GM15510 (cell line): Measurements from ENCODE around the gene OPA3.

Experiments used
- POLR2A ChIP-seq: IDR thresholded peaks from 3 replicates; pipeline ENCODE4 v1.6.1; 2011; ENCODE audit warnings: borderline replicate concordance; ENCODE audit not compliant: insufficient read length; ENCODE audit errors: extremely low read depth

The OPA3 gene

DNA sequence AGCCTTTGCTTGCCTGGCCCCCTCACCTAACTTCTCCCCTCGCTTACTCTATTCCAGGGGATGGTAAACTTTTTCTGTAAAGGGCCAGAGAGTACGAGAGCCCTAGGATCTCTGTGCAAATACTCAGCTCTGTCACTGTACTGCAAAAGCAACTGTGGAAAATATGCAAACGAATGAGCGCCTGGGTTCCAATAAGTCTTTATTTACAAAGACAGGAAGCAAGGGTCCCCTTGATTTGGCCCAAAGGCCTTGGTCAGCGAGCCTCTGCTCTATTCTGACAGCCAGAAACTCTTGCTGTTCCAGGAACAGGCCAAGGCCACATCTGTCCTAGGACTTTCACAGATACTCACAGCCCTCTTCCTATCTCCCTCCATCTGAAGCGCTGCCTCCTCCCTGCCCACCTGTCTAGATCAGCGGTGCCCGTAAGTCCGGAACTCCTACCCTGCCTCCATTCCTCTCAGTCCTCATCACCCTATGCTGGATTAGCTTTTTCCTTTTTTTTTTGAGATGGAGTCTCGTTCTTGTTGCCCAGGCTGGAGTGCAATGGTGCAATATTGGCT is 37.3 kb downstream of the OPA3 start:
- TF ChIP-seq POLR2A: no peak

DNA sequence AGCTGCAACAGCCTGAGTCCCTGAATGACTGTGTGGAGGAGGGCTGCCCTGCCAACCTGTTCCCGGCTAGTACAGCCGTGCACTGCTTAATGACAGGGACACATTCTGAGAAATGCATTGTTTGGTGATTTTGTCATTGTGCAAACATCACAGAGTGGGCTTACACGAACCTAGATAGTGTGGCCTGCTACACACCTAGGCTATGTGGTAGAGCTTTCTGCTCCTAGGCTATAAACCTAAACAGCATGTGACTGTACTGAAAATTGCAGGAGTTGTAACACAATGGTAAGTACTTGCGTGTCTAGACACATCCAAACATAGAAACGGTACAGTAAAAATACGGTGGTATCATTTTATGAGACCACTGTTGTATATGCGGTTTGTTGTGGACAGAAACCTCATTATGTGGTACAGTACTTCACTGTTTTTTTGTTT is 42.4 kb downstream of the OPA3 start:
- TF ChIP-seq POLR2A: no peak

DNA sequence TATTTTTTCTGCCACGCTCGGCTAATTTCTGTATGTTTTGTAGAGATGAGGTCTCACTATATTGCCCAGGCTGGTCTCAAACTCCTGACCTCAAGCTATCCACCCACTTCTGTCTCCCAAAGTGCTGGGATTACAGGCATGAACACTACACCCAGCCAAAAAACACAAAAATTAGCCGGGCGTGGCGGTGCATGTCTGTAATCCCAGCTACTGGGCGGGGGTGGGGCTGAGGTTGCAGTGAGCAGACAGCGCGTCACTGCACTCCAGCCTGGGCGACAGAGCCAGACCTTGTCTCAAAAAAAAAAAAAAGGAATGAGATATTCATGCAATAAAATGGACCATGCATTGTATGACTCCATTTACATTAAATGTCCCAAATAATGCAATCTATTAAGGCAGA is 45.1 kb downstream of the OPA3 start:
- no peak for TF ChIP-seq POLR2A

DNA sequence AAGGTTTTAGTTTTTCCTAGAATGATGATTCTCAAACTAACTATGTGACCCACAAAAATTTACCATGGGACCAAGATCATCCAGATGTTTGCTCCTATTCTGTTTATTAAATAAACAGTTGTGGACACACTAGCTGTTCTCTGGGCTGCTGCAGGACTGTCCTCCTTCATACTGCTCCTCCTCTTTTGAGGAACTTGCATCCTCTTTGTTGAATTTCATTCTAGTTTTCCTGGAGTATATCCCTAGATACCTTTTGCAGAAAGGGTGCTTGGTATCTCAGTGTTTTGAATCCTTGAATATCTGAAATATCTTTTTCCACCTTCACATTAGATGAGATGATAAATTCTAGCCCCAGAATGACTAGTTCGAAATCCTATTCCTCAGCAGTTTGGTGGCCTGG is 53.3 kb downstream of the OPA3 start:
- no peak for TF ChIP-seq POLR2A

DNA sequence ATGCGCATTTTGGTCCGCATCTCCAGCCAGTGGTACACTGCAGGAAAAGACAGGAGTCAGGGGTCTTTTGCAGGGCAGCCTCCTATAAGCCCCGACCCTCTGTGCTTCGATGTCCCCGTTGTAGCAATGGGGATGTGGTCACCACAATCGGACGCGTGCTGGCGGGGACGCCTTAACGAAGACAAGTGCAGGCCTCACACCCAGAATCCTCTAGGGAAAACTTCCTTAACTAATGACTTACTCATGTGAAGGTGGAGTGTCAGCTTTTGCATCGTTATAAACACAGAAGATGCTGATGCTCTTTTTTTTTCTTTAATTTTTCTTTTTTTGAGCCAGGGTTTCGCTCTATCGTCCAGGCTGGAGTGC is 55.2 kb downstream of the OPA3 start:
- no peak for TF ChIP-seq POLR2A

DNA sequence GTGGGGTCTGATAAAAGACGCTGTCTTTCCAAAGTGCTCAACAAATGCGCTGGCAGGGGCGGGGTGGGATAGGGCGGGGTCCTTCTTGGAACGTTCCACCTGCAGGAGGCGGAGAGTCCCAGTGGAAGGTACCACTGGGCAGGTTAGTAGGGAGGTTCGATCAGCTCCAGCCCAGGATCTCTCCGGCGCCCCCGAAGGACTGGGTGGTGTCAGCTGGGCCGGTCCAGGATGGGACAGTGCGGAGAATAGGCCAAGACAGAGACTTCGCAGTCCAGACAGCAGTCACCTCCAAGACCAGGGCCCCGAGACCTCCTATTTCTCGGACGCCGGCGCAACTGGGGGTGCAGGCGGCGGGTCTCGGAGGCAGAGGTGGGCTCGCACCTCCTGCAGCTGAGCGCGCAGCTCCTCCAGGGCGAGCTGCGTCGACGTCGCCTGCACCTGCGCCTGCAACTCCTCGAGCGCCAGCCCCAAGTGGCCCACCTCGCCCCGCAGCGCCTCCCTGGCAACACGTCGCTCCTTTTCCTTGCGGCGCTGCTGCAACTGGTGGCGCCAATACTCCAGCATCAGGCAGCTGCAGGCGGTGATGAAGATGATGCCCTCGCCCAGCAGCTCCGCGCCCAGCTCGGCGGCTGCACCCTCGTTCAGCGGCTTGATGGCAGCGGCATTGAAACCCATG is 55.7 kb downstream of the OPA3 start:
- TF ChIP-seq POLR2A: no peak

DNA sequence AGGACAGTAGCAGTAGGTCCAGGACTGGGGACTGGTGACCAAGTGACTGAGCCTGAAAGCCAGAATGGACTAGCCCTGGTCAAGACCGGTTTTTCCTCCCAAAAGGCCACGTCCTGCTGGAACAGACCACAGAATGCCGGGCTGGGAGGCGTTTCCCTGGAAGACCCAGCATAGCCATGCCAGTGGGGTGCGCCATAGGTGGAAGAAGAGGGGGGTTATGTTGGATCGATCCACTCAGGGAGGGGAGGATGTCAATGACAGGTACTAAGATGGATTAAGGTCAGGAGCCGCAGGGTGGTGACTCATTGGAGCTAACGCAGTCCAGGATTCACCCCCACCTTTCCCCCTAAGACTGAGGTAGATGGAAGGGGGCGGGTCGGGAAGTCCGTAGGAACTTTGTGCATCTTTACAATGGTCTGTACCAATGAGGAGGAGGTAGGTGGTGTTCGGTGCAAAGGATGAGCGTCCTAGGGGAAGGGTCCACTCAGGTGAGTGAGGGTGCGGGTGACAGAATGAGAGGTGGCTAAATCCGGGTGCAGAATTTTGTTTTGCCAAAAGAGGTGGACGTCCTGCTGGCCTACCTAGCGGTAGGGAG is 56.4 kb downstream of the OPA3 start:
- TF ChIP-seq POLR2A: no peak

DNA sequence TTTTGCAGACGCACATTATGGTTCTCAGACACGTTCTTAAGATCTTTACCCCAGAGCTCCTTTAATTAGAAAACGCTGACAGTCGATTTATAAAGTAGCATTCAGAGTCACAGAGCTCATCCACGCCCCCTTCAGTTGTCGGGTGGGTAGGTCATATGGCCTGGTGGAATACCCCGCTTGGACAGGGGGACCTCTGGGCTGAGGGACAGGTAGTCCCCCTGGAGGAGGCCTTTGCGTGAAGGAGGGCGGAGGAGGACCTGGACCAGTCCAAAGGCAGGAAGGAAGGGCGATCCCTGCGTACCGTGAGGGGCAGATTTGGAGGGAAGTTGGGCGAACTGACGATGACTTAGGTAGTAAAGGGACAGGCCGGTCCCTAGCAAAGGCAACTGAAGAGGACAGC is 56.9 kb downstream of the OPA3 start:
- TF ChIP-seq POLR2A: no peak

DNA sequence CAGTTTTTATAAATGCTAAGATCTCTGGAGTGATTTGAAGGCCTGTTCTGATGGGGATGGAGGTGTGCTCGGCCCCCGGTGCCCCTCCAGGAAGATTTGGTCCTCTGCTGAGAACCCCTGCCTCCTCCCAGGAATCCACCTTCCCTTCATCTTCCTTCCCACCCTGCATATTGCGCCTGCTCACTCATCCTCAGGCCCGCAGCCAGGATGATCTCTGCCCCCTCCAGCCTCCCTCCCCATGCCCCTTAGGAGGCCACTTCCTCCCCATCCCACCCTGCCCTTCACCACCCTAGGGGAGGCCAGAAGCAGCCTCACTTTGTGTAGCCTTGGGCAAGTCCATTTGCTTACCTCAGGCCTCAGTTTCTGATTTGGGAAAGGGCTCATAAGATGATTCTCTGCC is 57.6 kb downstream of the OPA3 start:
- no peak for TF ChIP-seq POLR2A

DNA sequence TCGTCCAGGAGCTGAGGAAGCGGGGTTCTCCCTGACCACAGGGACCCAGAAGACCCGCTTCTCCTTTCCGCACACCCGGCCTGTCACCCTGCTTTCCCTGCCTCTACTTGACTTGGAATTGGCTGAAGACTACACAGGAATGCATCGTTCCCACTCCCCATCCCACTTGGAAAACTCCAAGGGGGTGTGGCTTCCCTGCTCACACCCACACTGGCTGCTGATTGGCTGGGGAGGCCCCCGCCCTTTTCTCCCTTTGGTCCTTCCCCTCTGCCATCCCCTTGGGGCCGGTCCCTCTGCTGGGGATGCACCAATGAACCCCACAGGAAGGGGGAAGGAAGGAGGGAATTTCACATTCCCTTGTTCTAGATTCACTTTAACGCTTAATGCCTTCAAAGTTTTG is 58.5 kb downstream of the OPA3 start:
- TF ChIP-seq POLR2A: no peak

DNA sequence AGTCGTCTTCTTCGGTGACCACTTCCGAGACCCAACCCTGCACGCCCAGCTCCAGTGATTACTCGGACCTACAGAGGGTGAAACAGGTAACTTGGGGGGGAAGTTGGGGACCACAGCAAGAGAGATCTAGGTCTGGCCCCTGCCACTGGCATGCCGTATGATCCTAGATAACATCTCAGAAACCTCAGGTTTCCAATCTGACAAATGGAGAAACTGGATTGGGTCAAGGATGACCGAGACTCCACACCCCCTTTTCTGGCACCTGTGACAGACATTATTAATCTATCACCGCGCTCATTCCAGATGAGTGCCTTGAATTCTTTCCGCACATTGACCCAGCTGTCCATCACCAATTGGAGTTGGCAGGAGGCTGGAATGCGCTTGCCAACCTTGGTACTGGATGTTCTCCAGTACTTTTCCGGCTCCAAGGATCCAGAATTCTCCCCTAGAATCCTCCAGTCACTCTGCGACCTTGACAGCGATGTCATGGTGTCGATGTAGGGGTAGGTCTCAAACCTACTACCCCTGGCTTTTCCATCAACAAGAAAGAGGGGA is 60.0 kb downstream of the OPA3 start:
- TF ChIP-seq POLR2A: no peak

DNA sequence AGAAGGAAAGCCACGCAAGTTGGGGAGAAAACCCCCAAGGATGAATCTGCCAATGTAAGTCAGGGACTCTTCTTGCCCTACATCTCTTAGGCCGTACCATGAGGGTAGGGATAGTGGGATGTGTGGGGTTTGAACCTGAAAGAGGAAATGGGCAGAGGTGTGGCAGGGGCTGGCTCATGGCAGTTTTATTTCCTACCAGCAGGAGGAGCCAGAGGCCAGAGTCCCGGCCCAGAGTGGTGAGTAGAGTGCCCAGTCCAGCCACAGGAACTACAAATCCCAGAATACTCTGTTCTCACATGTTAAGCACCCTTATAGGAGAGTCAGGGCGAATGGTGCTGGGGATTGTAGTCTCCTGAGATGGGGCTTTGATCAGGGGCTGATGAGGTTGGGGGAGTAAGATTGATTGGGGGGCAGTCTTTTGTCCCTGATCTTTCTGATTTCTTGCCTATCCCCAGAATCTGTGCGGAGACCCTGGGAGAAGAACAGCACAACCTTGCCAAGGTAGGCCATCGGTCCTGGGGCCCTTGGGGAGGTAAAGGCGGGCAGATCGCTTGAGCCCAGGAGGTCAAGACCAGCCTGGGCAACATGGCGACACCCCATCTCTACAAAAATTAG is 60.9 kb downstream of the OPA3 start:
- TF ChIP-seq POLR2A: no peak

DNA sequence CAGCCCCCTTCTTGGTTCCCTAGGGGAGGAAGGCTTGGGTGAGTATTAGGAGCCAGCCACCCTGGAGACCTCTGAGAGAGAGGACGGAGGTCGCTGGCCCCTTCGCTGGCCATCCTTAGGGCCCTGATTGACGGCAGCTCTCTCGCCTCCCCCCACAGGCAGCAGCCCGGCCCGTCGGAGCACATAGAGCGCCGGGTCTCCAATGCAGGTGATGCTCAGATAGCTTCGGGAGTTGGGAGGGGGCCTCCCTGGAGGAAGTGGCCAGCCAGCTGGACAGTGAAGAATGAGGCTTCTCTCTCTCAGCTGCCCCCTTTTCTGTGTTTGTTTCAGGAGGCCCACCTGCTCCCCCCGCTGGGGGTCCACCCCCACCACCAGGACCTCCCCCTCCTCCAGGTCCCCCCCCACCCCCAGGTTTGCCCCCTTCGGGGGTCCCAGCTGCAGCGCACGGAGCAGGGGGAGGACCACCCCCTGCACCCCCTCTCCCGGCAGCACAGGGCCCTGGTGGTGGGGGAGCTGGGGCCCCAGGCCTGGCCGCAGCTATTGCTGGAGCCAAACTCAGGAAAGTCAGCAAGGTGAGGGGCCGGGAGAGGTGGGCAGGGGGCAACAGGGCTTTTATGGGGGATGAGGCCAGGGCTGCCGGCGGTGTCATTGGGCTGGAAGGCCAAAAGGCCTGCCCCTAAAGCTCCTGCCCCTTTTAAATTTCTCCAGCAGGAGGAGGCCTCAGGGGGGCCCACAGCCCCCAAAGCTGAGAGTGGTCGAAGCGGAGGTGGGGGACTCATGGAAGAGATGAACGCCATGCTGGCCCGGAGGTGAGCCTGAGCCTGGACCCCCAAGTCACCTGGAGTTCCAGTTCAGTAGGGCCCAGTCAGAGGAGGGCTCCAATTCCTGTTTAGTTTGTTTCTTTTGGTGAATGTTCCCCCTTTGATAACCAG is 62.3 kb downstream of the OPA3 start:
- no peak for TF ChIP-seq POLR2A

DNA sequence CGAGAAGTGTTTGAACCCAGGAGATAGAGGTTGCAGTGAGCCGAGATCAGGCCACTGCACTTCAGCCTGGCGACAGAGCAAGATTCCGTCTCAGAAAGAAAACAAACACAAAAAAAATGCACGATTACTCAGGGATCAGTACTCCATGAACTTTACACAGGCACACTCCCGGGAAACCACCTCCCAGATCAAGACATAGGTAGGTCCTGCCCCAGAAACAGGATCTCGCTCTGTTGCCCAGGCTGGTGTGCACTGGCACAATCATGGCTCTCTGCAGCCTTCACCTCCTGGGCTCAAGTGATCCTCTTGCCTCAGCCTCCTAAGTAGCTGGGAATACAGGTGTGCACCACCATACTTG is 66.2 kb downstream of the OPA3 start:
- TF ChIP-seq POLR2A: no peak
